Right lobe of liver (tissue), 6 donors: ENCODE data around the gene PKP4. TPM values are rescaled to one million over a fixed set of nuclear protein-coding genes. Genes with fewer than 3 reads are reported as not detected.
A peak's percentile ranks its signal among the peaks of the same experiment; 100 is the strongest.

Source experiments
- ATAC-seq, 4 donors: fragments of 200-7000 bp; cut with Tn5 transposase; one replicate each; pipeline ENCODE4 v1.9.1; 2020; ENCODE audit warnings: mild to moderate bottlenecking in 4 of 4, moderate library complexity in 4 of 4
- DNase-seq, 3 donors: peaks; one replicate each; pipeline ENCODE4 v3.0.0-alpha.2; 2020
- H3K27ac ChIP-seq, 3 donors: fragments of 200-600 bp; one replicate each; pipeline ENCODE4 v1.8.0; 2022
- H3K27me3 ChIP-seq, 2 donors: fragments of 200-600 bp; one replicate each; pipeline ENCODE4 v1.8.0; 2022
- H3K36me3 ChIP-seq, 4 donors: fragments of 200-600 bp; sonication (generic) in 1 of 4; one replicate each; pipeline versions ENCODE4 v1.5.1 to v1.8.0; 2017 to 2022; ENCODE audit warnings: control low read depth in 1 of 4
- H3K4me1 ChIP-seq, 4 donors: fragments of 200-600 bp; sonication (generic) in 1 of 4; one replicate each; pipeline versions ENCODE4 v1.5.1 to v1.8.0; 2017 to 2022; ENCODE audit warnings: control low read depth in 1 of 4
- H3K4me3 ChIP-seq, 3 donors: fragments of 200-600 bp; one replicate each; pipeline ENCODE4 v1.8.0; 2022
- H3K9me3 ChIP-seq, 4 donors: fragments of 200-600 bp; sonication (generic) in 1 of 4; one replicate each; pipeline versions ENCODE4 v1.5.1 to v1.8.0; 2017 to 2022; ENCODE audit warnings: control low read depth in 1 of 4
- CTCF ChIP-seq, 4 donors: fragments of 200-600 bp in 3 of 4; fragments of 450-650 bp in 1 of 4; IDR thresholded peaks; one replicate each; pipeline versions ENCODE4 v1.5.1 to v1.8.0; 2016 to 2022; ENCODE audit warnings: antibody characterized with exemption in 4 of 4, mild to moderate bottlenecking in 2 of 4
- POLR2A ChIP-seq: fragments of 450-650 bp; IDR thresholded peaks from one replicate; pipeline ENCODE4 v1.6.1; 2017; ENCODE audit warnings: antibody characterized with exemption, mild to moderate bottlenecking
- WGBS: methylation state at CpG from one replicate; pipeline ENCODE4 v1.1.6; 2018; ENCODE audit warnings: low coverage, low lambda C conversion rate; ENCODE audit not compliant: insufficient coverage; ENCODE audit errors: missing lambda C conversion rate; 5-methylcytosine and 5-hydroxymethylcytosine counted together
- intact Hi-C, 2 donors: fragments of 100-400 bp; cut with DNase I; formaldehyde crosslinking; loops; one replicate each; pipeline versions ENCODE4 v1.11.2 to v1.14.1; 2022
- total RNA-seq, 6 experiments: library from RNA; depleted of rRNA in 2 of 6; stranded (reverse); fragments of >200 nt in 2 of 6; fragmentation: NEBNext Ultra II Directional in 3 of 6; extraction: Animal tissue kit (Norgen Biotek cat#: 25700) in 3 of 6; gene quantifications; one replicate each; pipeline versions ENCODE4 v1.1.0 to v1.2.4, GENCODE V29; 2016 to 2023
- donor health status: DM: no; HTN: yes; CAD: no.
- donor health status: DM: no; HTN: no; CAD: no.
- donor health status: DM: no; HTN: no; CAD: no.
- donor health status: DM: no; HTN: yes; CAD: no.
- donor health status: DM: no; HTN: yes; CAD: no.

The PKP4 gene
- total RNA-seq, 6 experiments from 2014 or later, result 27.2 to 41.6 (median 33.2) TPM

- no peak for TF ChIP-seq CTCF (IDR thresholded peaks at IDR 0.05)
- TF ChIP-seq POLR2A, result no peak
- no peaks in the 10 kb centered on the region for H3K27me3 ChIP-seq
- no peaks in the 10 kb centered on the region for H3K4me1 ChIP-seq
- peak overlapping the region in 2 of 3 donors; percentile 36 to 73 for H3K27ac ChIP-seq
- intact Hi-C loops, result no loop called here
- ATAC-seq, result peak; percentile 41 to 59 (median 48)
- no peaks in the 10 kb centered on the region for H3K9me3 ChIP-seq
- H3K4me3 ChIP-seq, result no peak overlapping the region
- no peaks in the 10 kb centered on the region for H3K36me3 ChIP-seq
- no peak for DNase-seq
- 63% methylated on average over 14 of the region's 14 CpGs for WGBS
Measured at GRCh38 chr2:158717366-158718195, 260.8 kb downstream of the PKP4 start.

DNA sequence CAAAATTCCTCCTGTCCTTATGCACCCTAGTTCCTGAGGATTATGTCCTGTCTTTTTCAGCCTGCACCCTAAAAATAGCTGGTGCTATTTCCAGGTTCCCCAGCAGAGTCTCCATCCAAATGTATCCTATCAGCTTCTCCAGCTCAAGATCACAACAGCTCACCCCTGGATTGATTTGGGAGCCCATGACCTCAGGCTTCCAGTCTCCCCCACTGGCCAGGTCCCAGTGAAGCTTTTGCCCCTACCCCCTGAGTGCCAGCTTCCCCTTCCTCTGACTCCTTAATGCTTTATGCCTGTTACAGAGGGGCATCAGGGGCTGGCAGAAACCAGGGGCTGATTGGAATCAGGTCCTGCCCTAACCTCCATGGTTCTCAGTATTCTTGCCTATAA lies 261.4 kb downstream of the PKP4 start:
- no peak for DNase-seq
- no peaks in the 10 kb centered on the region for H3K27me3 ChIP-seq
- ATAC-seq, result no peak
- no peaks in the 10 kb centered on the region for H3K4me1 ChIP-seq
- intact Hi-C loops, result no loop called here
- TF ChIP-seq POLR2A (no peak), CTCF (IDR thresholded peaks at IDR 0.05) (no peak)
- H3K4me3 ChIP-seq, result no peak overlapping the region
- H3K27ac ChIP-seq, result peak overlapping the region in 1 of 3 donors; percentile 54
- H3K36me3 ChIP-seq, result no peaks in the 10 kb centered on the region
- H3K9me3 ChIP-seq, result no peaks in the 10 kb centered on the region

DNA sequence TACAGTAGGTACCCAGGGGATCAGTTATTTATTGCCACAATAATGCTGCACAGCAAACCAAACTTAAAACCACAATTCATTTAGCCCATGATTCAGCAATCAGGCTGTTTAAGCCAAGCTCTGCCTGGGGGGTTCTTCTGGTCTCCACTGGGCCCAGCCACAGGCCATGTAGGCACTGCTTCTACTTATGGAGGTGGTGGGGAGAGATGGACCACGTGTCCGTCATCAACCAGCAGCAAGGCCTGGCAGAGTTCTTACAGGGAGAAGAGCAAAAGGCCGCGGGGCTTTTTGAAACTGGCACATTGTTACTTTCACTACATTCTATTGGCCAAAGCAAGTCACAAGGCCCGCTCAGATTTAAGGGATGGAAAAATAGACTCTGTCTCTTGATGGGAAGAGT lies 262.1 kb downstream of the PKP4 start:
- Histone ChIP-seq H3K36me3 (no peaks in the 10 kb centered on the region), H3K4me1 (no peaks in the 10 kb centered on the region), H3K4me3 (no peak overlapping the region), H3K27me3 (no peaks in the 10 kb centered on the region), H3K9me3 (no peaks in the 10 kb centered on the region), H3K27ac (peak overlapping the region in 1 of 3 donors; percentile 54)
- intact Hi-C loops, result no loop called here
- WGBS, result 80% methylated on average over 3 of the region's 5 CpGs
- ATAC-seq (no peak), DNase-seq (no peak)
- no peak for TF ChIP-seq POLR2A
- TF ChIP-seq CTCF (IDR thresholded peaks at IDR 0.05), result no peak

- no peak for TF ChIP-seq POLR2A
- TF ChIP-seq CTCF (IDR thresholded peaks at IDR 0.05), result no peak
- intact Hi-C loops, result no loop called here
- DNase-seq (no peak), ATAC-seq (no peak)
- Histone ChIP-seq H3K27me3 (no peaks in the 10 kb centered on the region), H3K36me3 (no peaks in the 10 kb centered on the region), H3K27ac (no peak overlapping the region), H3K4me3 (no peak overlapping the region), H3K4me1 (no peaks in the 10 kb centered on the region), H3K9me3 (no peaks in the 10 kb centered on the region)
- 82% methylated on average over 4 of the region's 5 CpGs for WGBS
Measured at GRCh38 chr2:158719403-158719802, 262.7 kb downstream of the PKP4 start.
